Body of pancreas (tissue), 4 donors: ENCODE measurements around the gene THAP7.

Source experiments
- CTCF ChIP-seq, 7 experiments: fragments of 450-650 bp in 4 of 7; fragments of 200-600 bp in 3 of 7; sonication (generic) in 3 of 7; IDR thresholded peaks; one replicate each; pipeline ENCODE4 v1.5.1; 2016 to 2019; ENCODE audit warnings: antibody characterized with exemption in 7 of 7
- POLR2A ChIP-seq, 3 donors: fragments of 450-650 bp; IDR thresholded peaks; one replicate each; pipeline ENCODE4 v1.6.1; 2016; ENCODE audit warnings: antibody characterized with exemption in 3 of 3, mild to moderate bottlenecking in 2 of 3

- no peak for TF ChIP-seq POLR2A (IDR thresholded peaks at IDR 0.05)
- TF ChIP-seq CTCF (IDR thresholded peaks at IDR 0.05) = no peak
Measured at GRCh38 chr22:20977019-20977418, 24.9 kb downstream of the THAP7 start.
